HepG2 (cell line): Measurements from ENCODE around the gene CKAP5. TPM values are rescaled to one million over a fixed set of nuclear protein-coding genes. Genes with fewer than 3 reads are reported as not detected.
A peak's percentile ranks its signal among the peaks of the same experiment; 100 is the strongest.

Experiments
- DBP ChIP-seq: sonication (generic); formaldehyde crosslinking; IDR thresholded peaks from 2 replicates; pipeline ENCODE4 v1.4.0; 2020; ENCODE audit warnings: missing genetic modification reagents; ENCODE audit errors: not compliant biosample characterization
- HNF1B ChIP-seq: sonication (generic); formaldehyde crosslinking; IDR thresholded peaks from 2 replicates; pipeline ENCODE4 v1.5.1; 2020; ENCODE audit warnings: mild to moderate bottlenecking, moderate library complexity, missing genetic modification reagents
- IRX3 ChIP-seq: sonication (generic); formaldehyde crosslinking; IDR thresholded peaks from 2 replicates; pipeline ENCODE4 v1.8.1; 2023; ENCODE audit warnings: mild to moderate bottlenecking, low read depth, missing genetic modification reagents, borderline replicate concordance
- SALL2 ChIP-seq: sonication (generic); formaldehyde crosslinking; IDR thresholded peaks from 2 replicates; pipeline ENCODE4 v1.8.1; 2023; ENCODE audit warnings: mild to moderate bottlenecking, missing genetic modification reagents, inconsistent platforms
- SSRP1 ChIP-seq: IDR thresholded peaks from 2 replicates; pipeline ENCODE4 v1.6.1; 2016; ENCODE audit warnings: control low read depth
- TFDP1 ChIP-seq: IDR thresholded peaks from 2 replicates; pipeline ENCODE4 v1.6.1; 2016; ENCODE audit warnings: missing compliant biosample characterization, missing genetic modification reagents, borderline replicate concordance
- ZNF512B ChIP-seq: sonication (generic); formaldehyde crosslinking; IDR thresholded peaks from 2 replicates; pipeline ENCODE4 v1.5.1; 2020; ENCODE audit warnings: missing genetic modification reagents, mild to moderate bottlenecking, borderline replicate concordance
- ZNF543 ChIP-seq: sonication (generic); formaldehyde crosslinking; IDR thresholded peaks from 2 replicates; pipeline ENCODE4 v1.4.0; 2020; ENCODE audit warnings: mild to moderate bottlenecking, missing genetic modification reagents
- ZNF557 ChIP-seq: sonication (generic); formaldehyde crosslinking; IDR thresholded peaks from 2 replicates; pipeline ENCODE4 v1.4.0; 2020; ENCODE audit warnings: missing genetic modification reagents
- ZNF605 ChIP-seq: sonication (generic); formaldehyde crosslinking; IDR thresholded peaks from 2 replicates; pipeline ENCODE4 v1.8.0; 2022; ENCODE audit warnings: mild to moderate bottlenecking, missing genetic modification reagents
- ZSCAN20 ChIP-seq: sonication (generic); formaldehyde crosslinking; IDR thresholded peaks from 2 replicates; pipeline ENCODE4 v1.4.0; 2020; ENCODE audit warnings: missing genetic modification reagents, mild to moderate bottlenecking, borderline replicate concordance
- polyA plus RNA-seq, 8 experiments: library from polyadenylated mRNA; depleted of rRNA in 3 of 8; stranded (reverse) in 7 of 8; unstranded in 1 of 8; fragments of >200 nt; fragmentation: Illumina TruSeq in 4 of 8; extraction: Trizol in 4 of 8; gene quantifications; 2 replicates each; pipeline versions ENCODE4 v1.2.1 to v1.2.3, GENCODE V29; 2011 to 2016; ENCODE audit warnings: low read depth in 4 of 8, missing spikeins in 1 of 8, mixed read lengths in 1 of 8; ENCODE audit not compliant: insufficient read depth in 1 of 8
- total RNA-seq, 5 experiments: library from RNA; depleted of rRNA; stranded (reverse); fragments of >200 nt; fragmentation: Illumina TruSeq; extraction: Trizol; gene quantifications; 2 replicates each; pipeline ENCODE4 v1.2.3, GENCODE V29; 2016; ENCODE audit warnings: low read depth in 1 of 5
- TF ChIP-seq, protein P1 (sequence below): IDR thresholded peaks from 2 replicates; pipeline ENCODE4 v1.6.1; 2016; ENCODE audit warnings: missing compliant biosample characterization, missing genetic modification reagents, borderline replicate concordance
- TF ChIP-seq, protein P2 (sequence below): sonication (generic); formaldehyde crosslinking; IDR thresholded peaks from 2 replicates; pipeline ENCODE4 v1.4.0; 2020; ENCODE audit warnings: missing genetic modification reagents, mild to moderate bottlenecking, borderline replicate concordance
- TF ChIP-seq, protein P3 (sequence below): IDR thresholded peaks from 2 replicates; pipeline ENCODE4 v1.6.1; 2016; ENCODE audit warnings: mild to moderate bottlenecking, missing biosample characterization, missing genetic modification reagents
- TF ChIP-seq, protein P4 (sequence below): sonication (generic); formaldehyde crosslinking; IDR thresholded peaks from 2 replicates; pipeline ENCODE4 v1.8.0; 2022; ENCODE audit warnings: missing genetic modification reagents, low read depth, mild to moderate bottlenecking, borderline replicate concordance

CKAP5 gene
- total and polyA plus RNA-seq, 2 of the 13 experiments (the other 11 are each of a cell fraction or from before 2014, with no cell fraction given): 79.2 to 103 TPM

- TF ChIP-seq, protein P1, sequence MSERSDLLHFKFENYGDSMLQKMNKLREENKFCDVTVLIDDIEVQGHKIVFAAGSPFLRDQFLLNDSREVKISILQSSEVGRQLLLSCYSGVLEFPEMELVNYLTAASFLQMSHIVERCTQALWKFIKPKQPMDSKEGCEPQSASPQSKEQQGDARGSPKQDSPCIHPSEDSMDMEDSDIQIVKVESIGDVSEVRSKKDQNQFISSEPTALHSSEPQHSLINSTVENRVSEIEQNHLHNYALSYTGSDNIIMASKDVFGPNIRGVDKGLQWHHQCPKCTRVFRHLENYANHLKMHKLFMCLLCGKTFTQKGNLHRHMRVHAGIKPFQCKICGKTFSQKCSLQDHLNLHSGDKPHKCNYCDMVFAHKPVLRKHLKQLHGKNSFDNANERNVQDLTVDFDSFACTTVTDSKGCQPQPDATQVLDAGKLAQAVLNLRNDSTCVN: peak; percentile 58
- TF ChIP-seq ZNF605 (CRISPR knock-in tag) (peak; percentile 0), ZNF557 (CRISPR knock-in tag) (0 out of 2 replicates have a peak, but pooled peaks have one; percentile 7), SSRP1 (CRISPR knock-in tag) (no peak), ZSCAN20 (peak; percentile 77; the same call in 1 of the 2 replicates), IRX3 (CRISPR knock-in tag) (no peak), TFDP1 (CRISPR knock-in tag) (peak; percentile 55; the same call in 1 of the 2 replicates), DBP (CRISPR knock-in tag) (no peak), SALL2 (0 out of 2 replicates have a peak, but pooled peaks have one; percentile 18), ZNF512B (CRISPR knock-in tag) (no peak), HNF1B (peak; percentile 88), ZNF543 (CRISPR knock-in tag) (peak; percentile 68)
- TF ChIP-seq, protein P2, sequence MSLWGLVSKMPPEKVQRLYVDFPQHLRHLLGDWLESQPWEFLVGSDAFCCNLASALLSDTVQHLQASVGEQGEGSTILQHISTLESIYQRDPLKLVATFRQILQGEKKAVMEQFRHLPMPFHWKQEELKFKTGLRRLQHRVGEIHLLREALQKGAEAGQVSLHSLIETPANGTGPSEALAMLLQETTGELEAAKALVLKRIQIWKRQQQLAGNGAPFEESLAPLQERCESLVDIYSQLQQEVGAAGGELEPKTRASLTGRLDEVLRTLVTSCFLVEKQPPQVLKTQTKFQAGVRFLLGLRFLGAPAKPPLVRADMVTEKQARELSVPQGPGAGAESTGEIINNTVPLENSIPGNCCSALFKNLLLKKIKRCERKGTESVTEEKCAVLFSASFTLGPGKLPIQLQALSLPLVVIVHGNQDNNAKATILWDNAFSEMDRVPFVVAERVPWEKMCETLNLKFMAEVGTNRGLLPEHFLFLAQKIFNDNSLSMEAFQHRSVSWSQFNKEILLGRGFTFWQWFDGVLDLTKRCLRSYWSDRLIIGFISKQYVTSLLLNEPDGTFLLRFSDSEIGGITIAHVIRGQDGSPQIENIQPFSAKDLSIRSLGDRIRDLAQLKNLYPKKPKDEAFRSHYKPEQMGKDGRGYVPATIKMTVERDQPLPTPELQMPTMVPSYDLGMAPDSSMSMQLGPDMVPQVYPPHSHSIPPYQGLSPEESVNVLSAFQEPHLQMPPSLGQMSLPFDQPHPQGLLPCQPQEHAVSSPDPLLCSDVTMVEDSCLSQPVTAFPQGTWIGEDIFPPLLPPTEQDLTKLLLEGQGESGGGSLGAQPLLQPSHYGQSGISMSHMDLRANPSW (CRISPR knock-in tag): peak; percentile 75; the same call in 1 of the 2 replicates
- TF ChIP-seq, protein P3, sequence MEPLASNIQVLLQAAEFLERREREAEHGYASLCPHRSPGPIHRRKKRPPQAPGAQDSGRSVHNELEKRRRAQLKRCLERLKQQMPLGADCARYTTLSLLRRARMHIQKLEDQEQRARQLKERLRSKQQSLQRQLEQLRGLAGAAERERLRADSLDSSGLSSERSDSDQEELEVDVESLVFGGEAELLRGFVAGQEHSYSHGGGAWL: peak; percentile 51
- TF ChIP-seq, protein P4, sequence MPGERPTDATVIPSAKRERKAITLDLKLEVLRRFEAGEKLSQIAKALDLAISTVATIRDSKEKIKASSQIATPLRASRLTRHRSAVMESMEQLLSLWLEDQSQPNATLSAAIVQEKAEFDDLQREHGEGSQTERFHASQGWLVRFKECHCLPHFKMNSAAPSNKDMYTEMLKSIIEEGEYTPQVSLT (CRISPR knock-in tag): peak; percentile 35; the same call in 1 of the 2 replicates
Observed at GRCh38 chr11:46700241-46701077, 145.6 kb downstream of the CKAP5 start, which contains the start of the genes ARHGAP1 and ZNF408 (continued).
